ENCODE measurements around the gene ETHE1.

The ETHE1 gene

GRCh38 chr19:43519436-43520088 lies 7.4 kb downstream of the ETHE1 start:
- no peak for TF ChIP-seq GATA3 (IDR thresholded peaks at IDR 0.05; ENCODE audit: low read depth, low read length)
- TF ChIP-seq GATA2 (IDR thresholded peaks at IDR 0.05; ENCODE audit: low read depth, low read length), result no peak

GRCh38 chr19:43518051-43518450 lies 8.9 kb downstream of the ETHE1 start:
- no peak for TF ChIP-seq GATA3 (IDR thresholded peaks at IDR 0.05; ENCODE audit: low read depth, low read length)

- TF ChIP-seq GATA3 (IDR thresholded peaks at IDR 0.05; ENCODE audit: low read depth, low read length), result no peak
- TF ChIP-seq GATA2 (IDR thresholded peaks at IDR 0.05; ENCODE audit: low read depth, low read length), result no peak
These were observed 15.7 kb downstream of the ETHE1 start for GRCh38 chr19:43511324-43511723.

- no peak for TF ChIP-seq GATA2 (IDR thresholded peaks at IDR 0.05; ENCODE audit: low read depth, low read length)
- TF ChIP-seq GATA3 (IDR thresholded peaks at IDR 0.05; ENCODE audit: low read depth, low read length), result no peak
These were observed 16.3 kb downstream of the ETHE1 start for GRCh38 chr19:43510713-43511112.

GRCh38 chr19:43507880-43508279 lies 19.1 kb downstream of the ETHE1 start:
- TF ChIP-seq GATA2 (IDR thresholded peaks at IDR 0.05; ENCODE audit: low read depth, low read length) (no peak), GATA3 (IDR thresholded peaks at IDR 0.05; ENCODE audit: low read depth, low read length) (no peak)

- no peak for TF ChIP-seq GATA2 (IDR thresholded peaks at IDR 0.05; ENCODE audit: low read depth, low read length)
- TF ChIP-seq GATA3 (IDR thresholded peaks at IDR 0.05; ENCODE audit: low read depth, low read length), result no peak
These were observed 20.4 kb downstream of the ETHE1 start for GRCh38 chr19:43506629-43507028.

- TF ChIP-seq GATA2 (IDR thresholded peaks at IDR 0.05; ENCODE audit: low read depth, low read length), result no peak
- TF ChIP-seq GATA3 (IDR thresholded peaks at IDR 0.05; ENCODE audit: low read depth, low read length), result no peak
These were observed 21.1 kb downstream of the ETHE1 start for GRCh38 chr19:43505941-43506340.

GRCh38 chr19:43505186-43505456 lies 21.9 kb downstream of the ETHE1 start:
- no peak for TF ChIP-seq GATA3 (IDR thresholded peaks at IDR 0.05; ENCODE audit: low read depth, low read length)
- no peak for TF ChIP-seq GATA2 (IDR thresholded peaks at IDR 0.05; ENCODE audit: low read depth, low read length)

GRCh38 chr19:43504426-43505185 lies 22.4 kb downstream of the ETHE1 start, which contains the start of gene PHLDB3:
Gene PHLDB3, minus strand, starts transcription at chr19:43504746. Its CDS starts 628 bp downstream, at chr19:43504118.
- TF ChIP-seq GATA2 (IDR thresholded peaks at IDR 0.05; ENCODE audit: low read depth, low read length) (no peak), GATA3 (IDR thresholded peaks at IDR 0.05; ENCODE audit: low read depth, low read length) (no peak)

GRCh38 chr19:43503501-43504425 lies 23.2 kb downstream of the ETHE1 start:
- TF ChIP-seq GATA2 (IDR thresholded peaks at IDR 0.05; ENCODE audit: low read depth, low read length), result no peak
- no peak for TF ChIP-seq GATA3 (IDR thresholded peaks at IDR 0.05; ENCODE audit: low read depth, low read length)

- TF ChIP-seq GATA2 (IDR thresholded peaks at IDR 0.05; ENCODE audit: low read depth, low read length) (no peak), GATA3 (IDR thresholded peaks at IDR 0.05; ENCODE audit: low read depth, low read length) (no peak)
These were observed 24.5 kb downstream of the ETHE1 start for GRCh38 chr19:43502419-43502976.

GRCh38 chr19:43501661-43502418 lies 25.2 kb downstream of the ETHE1 start:
- TF ChIP-seq GATA2 (IDR thresholded peaks at IDR 0.05; ENCODE audit: low read depth, low read length), result no peak

- TF ChIP-seq GATA2 (IDR thresholded peaks at IDR 0.05; ENCODE audit: low read depth, low read length) (no peak), GATA3 (IDR thresholded peaks at IDR 0.05; ENCODE audit: low read depth, low read length) (no peak)
These were observed 28.0 kb downstream of the ETHE1 start for GRCh38 chr19:43499042-43499441.

Data from SH-SY5Y (cell line).